ENCODE measurements around the gene STEAP3. TPM values are rescaled to one million over a fixed set of nuclear protein-coding genes. Genes with fewer than 3 reads are reported as not detected.

STEAP3 gene
- total and polyA plus RNA-seq, 8 donors = 2.9 to 56.7 (median 12.6) TPM

GRCh38 chr2:119227346-119227745 lies 3.7 kb downstream of the STEAP3 start:
- TF ChIP-seq CTCF (IDR thresholded peaks at IDR 0.05) (no peak), POLR2A (IDR thresholded peaks at IDR 0.05) (no peak), EP300 (IDR thresholded peaks at IDR 0.05) (no peak), POLR2AphosphoS5 (IDR thresholded peaks at IDR 0.05) (no peak)
- Histone ChIP-seq H3K4me1 (peaks cover 22 to 45% (median 39%) of the 10 kb centered on the region in 4 donors), H3K27ac (no peak overlapping the region), H3K9me3 (no peaks in the 10 kb centered on the region), H3K4me3 (no peak overlapping the region), H3K36me3 (no peaks in the 10 kb centered on the region), H3K27me3 (peaks cover 0 to 9% (median 0%) of the 10 kb centered on the region in 3 donors)
- 93 to 97% (median 96%) methylated on average over 12 of the region's 12 CpGs for WGBS, 5 donors
- DNase-seq = no peak
- intact Hi-C loops (cut with DNase I; ENCODE audit: low total_unique reads) = no loop called here

DNA sequence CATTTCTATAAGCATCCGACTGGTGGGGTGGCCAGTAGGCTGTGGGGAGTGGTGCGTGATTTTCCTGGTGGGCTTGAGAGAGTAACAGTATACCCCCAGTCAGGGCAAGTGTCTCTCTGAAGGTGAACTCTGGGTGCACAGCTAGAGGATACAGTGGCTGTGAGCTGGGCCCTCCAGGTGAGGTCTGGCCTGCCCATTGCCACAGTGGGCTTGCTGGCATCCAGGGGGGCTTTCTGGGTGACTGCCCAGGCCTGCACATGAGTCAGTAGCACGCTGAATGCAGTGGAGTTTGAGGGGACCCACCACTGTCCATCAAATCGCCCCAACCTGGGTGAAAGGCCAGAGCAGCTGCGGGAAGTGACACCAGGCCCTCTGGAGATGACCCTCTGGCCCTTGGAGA lies 4.5 kb downstream of the STEAP3 start:
- DNase-seq = no peak
- WGBS, 5 donors = 87 to 100% (median 89%) methylated on average over 4 to 5 of the region's 5 CpGs

GRCh38 chr2:119228964-119229363 lies 5.3 kb downstream of the STEAP3 start:
- Histone ChIP-seq H3K27ac (no peak overlapping the region), H3K4me1 (peaks cover 20 to 49% (median 41%) of the 10 kb centered on the region in 4 donors), H3K27me3 (peaks cover 0 to 7% (median 0%) of the 10 kb centered on the region in 3 donors), H3K4me3 (no peak overlapping the region), H3K36me3 (no peaks in the 10 kb centered on the region), H3K9me3 (no peaks in the 10 kb centered on the region)
- 84 to 96% (median 92%) methylated on average over 6 to 7 of the region's 7 CpGs for WGBS, 5 donors
- TF ChIP-seq EP300 (IDR thresholded peaks at IDR 0.05) (no peak), POLR2A (IDR thresholded peaks at IDR 0.05) (no peak), POLR2AphosphoS5 (IDR thresholded peaks at IDR 0.05) (no peak), CTCF (IDR thresholded peaks at IDR 0.05) (no peak)
- intact Hi-C loops (cut with DNase I; ENCODE audit: low total_unique reads) = no loop called here
- no peak for DNase-seq

More for the DNA sequence above, 4.5 kb downstream of the STEAP3 start:
- intact Hi-C loops (cut with DNase I; ENCODE audit: low total_unique reads) = no loop called here
- peaks cover 0 to 9% (median 0%) of the 10 kb centered on the region in 3 donors for H3K27me3 ChIP-seq
- H3K36me3 ChIP-seq = no peaks in the 10 kb centered on the region
- H3K4me3 ChIP-seq = no peak overlapping the region
- no peaks in the 10 kb centered on the region for H3K9me3 ChIP-seq
- peaks cover 18 to 47% (median 42%) of the 10 kb centered on the region in 4 donors for H3K4me1 ChIP-seq
- H3K27ac ChIP-seq = no peak overlapping the region
- TF ChIP-seq CTCF (IDR thresholded peaks at IDR 0.05) (no peak), POLR2AphosphoS5 (IDR thresholded peaks at IDR 0.05) (no peak), POLR2A (IDR thresholded peaks at IDR 0.05) (no peak), EP300 (IDR thresholded peaks at IDR 0.05) (no peak)

- Histone ChIP-seq H3K36me3 (no peaks in the 10 kb centered on the region), H3K9me3 (no peaks in the 10 kb centered on the region), H3K27me3 (no peaks in the 10 kb centered on the region), H3K4me1 (peaks cover 13 to 45% (median 40%) of the 10 kb centered on the region in 4 donors), H3K27ac (no peak overlapping the region), H3K4me3 (no peak overlapping the region)
- DNase-seq = no peak
- WGBS, 5 donors = 63 to 73% (median 71%) methylated on average over 3 of the region's 3 CpGs
- no peak for TF ChIP-seq POLR2A (IDR thresholded peaks at IDR 0.05)
- TF ChIP-seq POLR2AphosphoS5 (IDR thresholded peaks at IDR 0.05) = no peak
- TF ChIP-seq CTCF (IDR thresholded peaks at IDR 0.05) = no peak
- TF ChIP-seq EP300 (IDR thresholded peaks at IDR 0.05) = no peak
- intact Hi-C loops (cut with DNase I; ENCODE audit: low total_unique reads) = no loop called here
These were observed 6.1 kb downstream of the STEAP3 start for GRCh38 chr2:119229716-119230115.
